Activated B cell treated with CpG ODN at 0.5 μM for 24 hours (primary cell): Measurements from ENCODE around the gene ORAI2. TPM values are rescaled to one million over a fixed set of nuclear protein-coding genes. Genes with fewer than 3 reads are reported as not detected.
"Not testable (repeated sequence)": the region's sequence is repeated elsewhere in the genome, so short reads cannot be mapped to it uniquely, and the experiment has no call there.

ENCODE experiments used
- ATAC-seq: fragments of 200-7000 bp; cut with Tn5 transposase; one replicate; pipeline ENCODE4 v1.10.0; 2021; ENCODE audit warnings: low read depth, mild to moderate bottlenecking, moderate library complexity
- CTCF ChIA-PET: fragments of 350-600 bp; sonication (Branson Sonifier 250); formaldehyde crosslinking; loops from one replicate; lab custom pipeline; 2021; ENCODE audit warnings: antibody characterized with exemption; lab: Charles Lee
- POLR2A ChIA-PET: fragments of 350-600 bp; sonication (Branson Sonifier 250); formaldehyde crosslinking; loops from one replicate; lab custom pipeline; 2021; ENCODE audit warnings: antibody characterized with exemption; lab: Charles Lee
- DNase-seq: peaks from one replicate; pipeline ENCODE4 v3.0.0; 2022
- H3K27ac Mint-ChIP-seq: one replicate; pipeline ENCODE4 v1.8.0; 2020; ENCODE audit warnings: mixed read lengths
- H3K27me3 Mint-ChIP-seq: one replicate; pipeline ENCODE4 v1.8.0; 2021; ENCODE audit warnings: mixed read lengths
- H3K36me3 Mint-ChIP-seq: one replicate; pipeline ENCODE4 v1.8.0; 2021; ENCODE audit warnings: low read depth, mixed read lengths
- H3K4me1 Mint-ChIP-seq: one replicate; pipeline ENCODE4 v1.8.0; 2021; ENCODE audit warnings: mixed read lengths
- H3K4me3 Mint-ChIP-seq: one replicate; pipeline ENCODE4 v1.8.0; 2020; ENCODE audit warnings: mild to moderate bottlenecking, mixed read lengths
- H3K9me3 Mint-ChIP-seq: one replicate; pipeline ENCODE4 v1.8.0; 2020; ENCODE audit warnings: mixed read lengths
- intact Hi-C: fragments of 100-400 bp; cut with micrococcal nuclease; formaldehyde crosslinking; loops from one replicate; pipeline ENCODE4 v1.15.1; 2024
- total RNA-seq: library from RNA; stranded (reverse); gene quantifications from 2 replicates; pipeline ENCODE4 v1.2.3, GENCODE V29; 2022

The ORAI2 gene
- total RNA-seq, 1 donor from 2014 or later: 184 TPM

DNA sequence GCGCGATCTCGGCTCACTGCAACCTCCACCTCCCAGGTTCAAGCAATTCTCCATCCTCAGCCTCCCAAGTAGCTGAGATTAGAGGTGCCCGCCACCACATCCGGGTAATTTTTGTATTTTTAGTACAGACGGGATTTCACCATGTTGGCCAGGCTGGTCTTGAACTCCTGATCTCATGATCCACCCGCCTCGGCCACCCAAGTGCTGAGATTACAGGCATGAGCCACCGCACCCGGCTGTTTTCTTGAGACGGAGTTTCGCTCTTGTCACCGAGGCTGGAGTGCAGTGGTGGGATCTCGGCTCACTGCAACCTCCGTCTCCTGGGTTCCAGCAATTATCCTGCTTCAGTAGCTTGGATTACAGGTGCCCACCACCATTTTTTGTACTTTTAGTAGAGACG, 64.9 kb downstream of the ORAI2 start:
- DNase-seq, H3K36me3 Mint-ChIP-seq, POLR2A ChIA-PET, CTCF ChIA-PET, ATAC-seq, H3K27me3 Mint-ChIP-seq, intact Hi-C loops, H3K4me3 Mint-ChIP-seq, H3K9me3 Mint-ChIP-seq, H3K27ac Mint-ChIP-seq, H3K4me1 Mint-ChIP-seq: not testable (repeated sequence)

DNA sequence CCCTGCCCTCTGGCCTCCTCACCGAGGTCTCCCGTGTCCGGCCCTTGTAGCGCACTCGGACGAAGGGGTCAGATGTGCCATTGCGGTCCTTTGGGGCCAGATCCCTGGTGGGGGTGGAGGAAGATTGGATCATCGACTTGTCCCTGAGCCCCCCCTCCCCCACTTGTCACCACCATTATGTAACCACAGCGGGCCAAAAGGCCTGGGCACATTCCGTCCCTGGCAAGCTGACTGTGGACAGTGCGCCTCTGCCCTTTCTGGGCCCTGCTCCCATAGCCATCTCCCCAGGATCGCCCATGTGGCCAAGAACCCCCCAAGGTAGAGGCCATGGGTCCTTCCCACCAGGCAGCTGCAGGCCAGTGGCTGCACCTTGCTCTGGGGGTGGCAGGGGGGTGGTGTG, 69.8 kb downstream of the ORAI2 start:
- H3K4me3 Mint-ChIP-seq, H3K4me1 Mint-ChIP-seq, POLR2A ChIA-PET, DNase-seq, H3K27ac Mint-ChIP-seq, CTCF ChIA-PET, H3K36me3 Mint-ChIP-seq, H3K27me3 Mint-ChIP-seq, intact Hi-C loops, ATAC-seq, H3K9me3 Mint-ChIP-seq: not testable (repeated sequence)

DNA sequence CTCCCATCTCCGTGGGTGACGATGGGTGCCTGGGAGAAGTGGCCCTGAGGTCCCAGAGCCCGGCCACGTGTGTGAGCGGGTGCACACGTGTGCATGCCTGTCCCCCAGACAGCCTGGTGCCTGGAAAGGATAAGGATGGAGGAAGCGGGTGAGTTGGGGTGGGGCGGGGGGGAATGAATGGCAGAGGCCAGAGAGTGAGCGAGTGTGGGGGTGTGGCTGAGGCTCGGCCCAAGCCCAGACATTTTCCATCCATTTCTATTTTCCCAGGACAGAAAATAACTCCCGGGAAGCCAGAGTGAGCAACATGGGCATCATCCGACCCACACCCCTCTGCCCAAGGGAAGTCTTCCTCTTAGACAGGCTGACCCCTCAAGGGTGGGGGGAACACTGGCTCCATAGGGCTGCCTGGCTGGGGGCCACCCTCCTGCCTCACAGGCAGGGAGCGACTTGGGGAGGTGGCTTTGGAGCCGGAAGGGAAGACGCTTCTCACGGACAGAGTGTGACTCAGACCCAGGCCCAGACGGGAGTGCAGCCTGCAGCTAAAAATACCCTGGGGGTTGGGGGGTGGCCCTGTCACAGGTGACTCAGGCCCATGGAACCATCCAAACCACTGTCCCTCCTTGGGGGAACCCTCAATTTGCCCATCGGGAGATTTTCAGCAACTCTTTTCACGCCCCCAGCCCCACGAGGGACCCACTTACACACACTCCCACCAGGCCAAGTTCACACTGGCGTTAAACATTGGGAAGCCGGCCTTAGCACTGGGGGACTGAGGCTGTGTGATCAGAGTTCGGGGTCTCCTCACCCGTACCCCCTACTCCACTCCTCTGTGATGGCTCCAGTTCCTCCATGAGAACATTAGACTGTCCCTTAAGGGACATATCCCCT, 72.2 kb downstream of the ORAI2 start:
- H3K4me3 Mint-ChIP-seq, ATAC-seq, DNase-seq, CTCF ChIA-PET, POLR2A ChIA-PET, intact Hi-C loops, H3K36me3 Mint-ChIP-seq, H3K27me3 Mint-ChIP-seq, H3K4me1 Mint-ChIP-seq, H3K27ac Mint-ChIP-seq, H3K9me3 Mint-ChIP-seq: not testable (repeated sequence)

Other genes starting within 250 kb of the ORAI2 start
- 28.2 and 32.1 TPM in 2 replicates for gene SH2B2, start 146.7 kb upstream of the ORAI2 start, total RNA-seq
- gene SPDYE6, start 77.1 kb upstream of the ORAI2 start, total RNA-seq: not detected in 2 replicates
- gene PRKRIP1, start 37.2 kb upstream of the ORAI2 start, total RNA-seq: 38.8 and 39.7 TPM in 2 replicates
- gene ALKBH4, start 31.3 kb downstream of the ORAI2 start, total RNA-seq: 7.8 and 8.1 TPM in 2 replicates
- 20.6 and 28.8 TPM in 2 replicates for gene LRWD1, start 31.4 kb downstream of the ORAI2 start, total RNA-seq
- gene POLR2J, start 45.3 kb downstream of the ORAI2 start, total RNA-seq: 45.2 and 49.5 TPM in 2 replicates
- 11.4 and 16.1 TPM in 2 replicates for gene RASA4B, start 84.2 kb downstream of the ORAI2 start, total RNA-seq
- 36.8 and 45.3 TPM in 2 replicates for gene UPK3BL2, start 110.1 kb downstream of the ORAI2 start, total RNA-seq
- 0.29 TPM in 1 of 2 replicates, not detected in the other for gene SPDYE2, start 117.7 kb downstream of the ORAI2 start, total RNA-seq
- gene POLR2J3, start 139.0 kb downstream of the ORAI2 start, total RNA-seq: 110 and 123 TPM in 2 replicates
- 57.6 and 62.3 TPM in 2 replicates for gene RASA4, start 183.2 kb downstream of the ORAI2 start, total RNA-seq
- gene UPK3BL1, start 209.2 kb downstream of the ORAI2 start, total RNA-seq: 47.4 and 58.8 TPM in 2 replicates
- not detected in 2 replicates for gene SPDYE2B, start 216.7 kb downstream of the ORAI2 start, total RNA-seq
- gene POLR2J2, start 238.1 kb downstream of the ORAI2 start, total RNA-seq: 29.2 and 35.2 TPM in 2 replicates